ENCODE data around the gene PASD1. TPM values are rescaled to one million over a fixed set of nuclear protein-coding genes. Genes with fewer than 3 reads are reported as not detected.

PASD1 gene
- total RNA-seq, 1 experiment from 2014 or later: not detected

GRCh38 chrX:151723156-151723760, 159.8 kb downstream of the PASD1 start:
- no peak for DNase-seq
- Mint-ChIP-seq H3K4me3 (ENCODE audit: low read depth, unreplicated experiment) (no peak overlapping the region), H3K27me3 (ENCODE audit: unreplicated experiment) (peaks cover 47% of the 10 kb centered on the region), H3K36me3 (ENCODE audit: insufficient read depth, unreplicated experiment) (no peaks in the 10 kb centered on the region), H3K27ac (ENCODE audit: unreplicated experiment) (no peak overlapping the region), H3K4me1 (ENCODE audit: low read depth, unreplicated experiment) (no peaks in the 10 kb centered on the region), H3K9me3 (ENCODE audit: low read depth, unreplicated experiment) (no peaks in the 10 kb centered on the region)
- BruUV-seq (replicated peaks): no TSS peak
- TF ChIP-seq CTCF (IDR thresholded peaks at IDR 0.05; ENCODE audit: unreplicated experiment): no peak
- CTCF ChIA-PET: no interaction called here
- intact Hi-C loops (cut with micrococcal nuclease; ENCODE audit: unreplicated experiment): no loop called here

- no peak for DNase-seq
Observed at GRCh38 chrX:151724563-151725337, 161.3 kb downstream of the PASD1 start.

GRCh38 chrX:151725338-151725614, 161.8 kb downstream of the PASD1 start:
- Mint-ChIP-seq H3K36me3 (ENCODE audit: insufficient read depth, unreplicated experiment) (no peaks in the 10 kb centered on the region), H3K27ac (ENCODE audit: unreplicated experiment) (no peak overlapping the region), H3K4me1 (ENCODE audit: low read depth, unreplicated experiment) (no peaks in the 10 kb centered on the region), H3K4me3 (ENCODE audit: low read depth, unreplicated experiment) (no peak overlapping the region), H3K9me3 (ENCODE audit: low read depth, unreplicated experiment) (no peaks in the 10 kb centered on the region), H3K27me3 (ENCODE audit: unreplicated experiment) (peaks cover 52% of the 10 kb centered on the region)
- no TSS peak for BruUV-seq (replicated peaks)
- CTCF ChIA-PET: no interaction called here
- intact Hi-C loops (cut with micrococcal nuclease; ENCODE audit: unreplicated experiment): no loop called here
- DNase-seq: no peak
- no peak for TF ChIP-seq CTCF (IDR thresholded peaks at IDR 0.05; ENCODE audit: unreplicated experiment)

More at GRCh38 chrX:151724563-151725337, 161.3 kb downstream of the PASD1 start:
- peaks cover 52% of the 10 kb centered on the region for H3K27me3 Mint-ChIP-seq (ENCODE audit: unreplicated experiment)
- H3K27ac Mint-ChIP-seq (ENCODE audit: unreplicated experiment): no peak overlapping the region
- H3K9me3 Mint-ChIP-seq (ENCODE audit: low read depth, unreplicated experiment): no peaks in the 10 kb centered on the region
- CTCF ChIA-PET: no interaction called here
- no peaks in the 10 kb centered on the region for H3K36me3 Mint-ChIP-seq (ENCODE audit: insufficient read depth, unreplicated experiment)
- intact Hi-C loops (cut with micrococcal nuclease; ENCODE audit: unreplicated experiment): no loop called here
- no peak for TF ChIP-seq CTCF (IDR thresholded peaks at IDR 0.05; ENCODE audit: unreplicated experiment)
- no peak overlapping the region for H3K4me3 Mint-ChIP-seq (ENCODE audit: low read depth, unreplicated experiment)
- BruUV-seq (replicated peaks): no TSS peak
- H3K4me1 Mint-ChIP-seq (ENCODE audit: low read depth, unreplicated experiment): no peaks in the 10 kb centered on the region

Other genes with a start within 250 kb of the PASD1 start
- 63.1 and 67.2 TPM in 2 replicates for gene VMA21, start 166.5 kb upstream of the PASD1 start, total RNA-seq (2022)
- not detected in 2 replicates for gene PRRG3, start 131.8 kb downstream of the PASD1 start, total RNA-seq (2022)
- gene FATE1, start 152.4 kb downstream of the PASD1 start, total RNA-seq (2022): not detected in 2 replicates
- gene CNGA2, start 171.1 kb downstream of the PASD1 start, total RNA-seq (2022): not detected in 2 replicates

Data from Calu3 (cell line).